ENCODE results near the gene ARPC2.
A peak's percentile ranks its signal among the peaks of the same experiment; 100 is the strongest.

- TF ChIP-seq, protein P1, sequence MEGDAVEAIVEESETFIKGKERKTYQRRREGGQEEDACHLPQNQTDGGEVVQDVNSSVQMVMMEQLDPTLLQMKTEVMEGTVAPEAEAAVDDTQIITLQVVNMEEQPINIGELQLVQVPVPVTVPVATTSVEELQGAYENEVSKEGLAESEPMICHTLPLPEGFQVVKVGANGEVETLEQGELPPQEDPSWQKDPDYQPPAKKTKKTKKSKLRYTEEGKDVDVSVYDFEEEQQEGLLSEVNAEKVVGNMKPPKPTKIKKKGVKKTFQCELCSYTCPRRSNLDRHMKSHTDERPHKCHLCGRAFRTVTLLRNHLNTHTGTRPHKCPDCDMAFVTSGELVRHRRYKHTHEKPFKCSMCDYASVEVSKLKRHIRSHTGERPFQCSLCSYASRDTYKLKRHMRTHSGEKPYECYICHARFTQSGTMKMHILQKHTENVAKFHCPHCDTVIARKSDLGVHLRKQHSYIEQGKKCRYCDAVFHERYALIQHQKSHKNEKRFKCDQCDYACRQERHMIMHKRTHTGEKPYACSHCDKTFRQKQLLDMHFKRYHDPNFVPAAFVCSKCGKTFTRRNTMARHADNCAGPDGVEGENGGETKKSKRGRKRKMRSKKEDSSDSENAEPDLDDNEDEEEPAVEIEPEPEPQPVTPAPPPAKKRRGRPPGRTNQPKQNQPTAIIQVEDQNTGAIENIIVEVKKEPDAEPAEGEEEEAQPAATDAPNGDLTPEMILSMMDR (conservative IDR thresholded peaks at IDR 0.05), result peak; percentile 95
- TF ChIP-seq EZH2 (IDR thresholded peaks at IDR 0.05; ENCODE audit: low read depth), result no peak
These were observed 55.7 kb downstream of the ARPC2 start for GRCh38 chr2:218272531-218273212.
